HG03175 (cell line): ENCODE results near the gene REXO1.

Source experiments
- ATAC-seq: cut with Tn5 transposase; IDR thresholded peaks from one replicate; pipeline ENCODE4 v1.9.1; 2021; ENCODE audit warnings: mild to moderate bottlenecking, moderate library complexity; ENCODE audit not compliant: unreplicated experiment

Gene REXO1

DNA sequence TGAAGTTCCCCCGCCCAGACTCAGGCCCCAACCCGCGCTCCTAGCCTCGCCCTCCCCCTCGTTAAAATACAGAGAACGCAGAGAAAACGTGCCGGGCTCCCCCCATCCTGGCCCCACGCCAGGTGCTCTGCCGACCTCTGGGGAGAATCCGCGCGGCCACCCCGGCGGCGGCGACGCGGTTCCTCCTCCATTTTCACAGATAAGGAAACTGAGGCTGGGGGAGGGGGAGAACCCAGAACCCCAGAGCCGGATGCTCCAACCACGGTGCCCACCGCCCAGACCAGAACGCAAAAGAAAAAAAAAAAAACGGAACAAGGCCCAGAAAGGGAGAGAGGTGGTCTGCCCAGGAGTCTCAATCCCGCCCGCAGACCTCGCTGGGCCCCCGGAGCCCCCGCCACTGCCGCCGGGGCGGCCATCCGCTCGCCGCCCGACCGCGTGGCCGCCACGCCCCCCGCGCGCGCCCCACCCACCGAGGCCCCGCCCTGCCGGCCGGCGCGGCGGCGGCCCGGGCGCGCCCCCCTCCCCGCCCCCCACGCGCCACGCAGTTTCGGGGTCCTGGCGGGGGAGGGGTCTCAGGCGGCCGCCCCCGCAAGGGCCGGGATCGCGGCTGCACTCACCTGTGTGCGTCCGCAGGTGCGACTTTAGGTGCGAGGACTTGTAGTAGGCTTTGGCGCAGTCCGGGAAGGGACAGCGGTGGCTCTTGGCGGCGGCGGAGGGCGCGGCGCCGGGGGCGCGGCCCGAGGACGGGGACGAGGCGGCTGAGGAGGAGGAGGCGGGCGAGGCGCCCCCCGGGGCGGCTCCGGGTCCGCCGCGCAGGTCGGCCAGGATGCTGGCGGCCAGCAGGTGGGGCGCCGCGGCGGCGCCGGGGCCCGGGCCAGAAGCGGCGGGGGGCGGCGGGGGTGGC, 14.4 kb upstream of the REXO1 start:
- no peak for ATAC-seq

DNA sequence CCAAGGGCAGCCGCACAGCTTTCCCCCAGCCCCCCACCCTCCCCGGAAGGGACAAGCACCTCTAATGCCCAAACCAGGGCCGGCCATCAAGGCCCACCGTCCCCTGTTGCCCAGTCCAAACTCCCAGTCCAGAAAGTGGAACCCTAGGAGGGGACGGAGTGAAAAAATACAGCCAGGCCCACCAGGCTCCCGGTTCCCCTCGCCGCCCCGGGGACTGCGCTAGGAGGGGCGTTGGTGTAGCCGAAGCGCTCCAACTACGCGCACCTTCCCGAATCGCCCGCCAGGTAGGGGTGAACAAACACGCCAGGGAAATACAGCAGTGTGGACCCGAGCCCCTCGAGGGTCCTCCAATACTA, 13.8 kb upstream of the REXO1 start:
- no peak for ATAC-seq

DNA sequence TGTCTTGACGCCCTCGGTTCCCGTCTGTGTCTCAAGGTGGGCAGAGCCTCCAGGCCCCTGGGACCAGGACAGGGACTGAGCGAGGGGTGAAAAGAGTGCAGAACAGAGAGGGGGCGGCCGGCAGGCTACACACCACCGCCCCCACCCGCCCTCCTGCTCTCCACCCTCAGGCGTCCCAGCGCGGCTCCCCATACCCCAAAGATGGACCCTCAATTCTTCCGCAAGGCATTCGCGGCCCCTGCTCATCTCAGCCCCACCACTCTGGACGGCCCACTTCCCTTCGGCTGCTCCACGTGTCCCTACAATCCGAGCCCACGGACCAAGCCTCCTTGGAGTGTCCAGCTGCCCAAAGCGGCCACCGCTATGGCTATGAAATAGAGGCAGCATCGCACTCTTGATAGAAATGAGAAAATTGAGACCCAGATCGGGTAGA, 13.3 kb upstream of the REXO1 start:
- ATAC-seq, result no peak

DNA sequence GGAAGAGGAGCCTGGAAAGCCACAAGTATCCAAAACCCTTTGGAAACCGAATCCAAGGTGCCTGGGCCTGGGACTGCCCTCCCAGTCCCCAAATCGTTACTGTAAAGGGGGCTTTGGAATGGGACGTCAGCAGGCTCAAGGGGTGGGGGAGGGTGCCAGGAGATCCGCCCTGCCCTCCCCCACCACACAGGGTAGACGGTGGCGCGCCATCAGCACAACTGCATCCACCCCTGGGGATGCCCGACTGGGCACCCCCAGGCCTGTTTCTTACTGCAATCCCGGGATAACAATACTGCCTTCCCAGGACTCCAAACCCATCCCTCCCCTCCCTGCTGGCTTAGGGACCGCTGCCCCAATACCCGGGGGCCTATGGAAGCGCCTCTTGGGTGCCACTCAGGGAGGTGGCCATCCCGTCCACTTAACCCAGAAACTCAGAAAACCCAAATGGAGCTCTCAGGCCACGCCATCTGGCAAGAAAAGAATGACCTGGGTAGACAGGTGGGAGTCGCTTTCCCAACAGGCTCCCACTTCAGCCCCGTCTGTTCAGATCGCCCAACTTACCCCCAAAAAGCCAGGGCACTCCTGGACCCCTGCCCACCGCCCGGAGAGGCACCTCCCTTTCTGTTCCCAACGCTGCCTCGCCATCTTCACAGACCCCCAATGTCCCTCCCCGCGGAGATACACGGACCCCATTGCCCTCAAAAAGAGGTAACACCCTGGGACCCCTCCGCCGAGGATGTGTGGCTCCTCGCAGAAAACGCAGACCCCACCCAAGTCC, 12.7 kb upstream of the REXO1 start:
- ATAC-seq, result no peak

DNA sequence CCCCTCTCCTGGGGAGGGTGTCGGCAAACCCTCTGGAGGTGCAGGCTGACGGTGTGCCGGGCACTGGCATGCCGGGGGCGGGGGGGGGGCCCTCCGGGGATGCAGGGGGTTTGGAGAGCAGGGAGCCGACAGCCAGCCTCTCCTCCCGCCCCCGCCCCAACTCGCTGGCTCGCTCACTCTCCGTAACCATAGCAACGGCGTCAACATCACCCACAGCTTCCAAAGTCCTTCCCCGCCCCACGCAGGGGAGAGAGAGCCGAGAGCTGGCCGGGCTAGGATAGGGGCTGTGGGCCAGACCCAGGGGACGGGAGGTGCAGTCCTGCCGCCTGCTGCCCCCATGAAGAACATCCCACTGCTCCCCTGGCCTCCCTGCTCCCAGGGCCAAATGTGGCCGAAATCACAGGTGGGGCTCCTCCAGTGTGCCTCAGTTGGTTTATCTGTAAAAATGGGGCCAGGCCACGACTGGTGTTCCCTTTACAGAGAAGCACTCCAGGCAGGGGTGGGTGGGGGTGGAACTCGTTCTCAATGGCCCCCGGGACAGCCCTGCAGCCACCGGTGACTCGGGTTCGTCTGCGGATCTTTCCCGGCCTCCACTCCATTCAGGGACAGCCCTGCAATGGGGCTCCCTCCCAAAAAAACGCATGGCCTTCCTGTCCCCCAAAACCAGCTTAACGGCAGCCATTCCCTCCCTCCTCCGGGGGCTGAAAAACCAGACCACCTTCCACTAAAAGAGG, 11.9 kb upstream of the REXO1 start:
- ATAC-seq, result no peak

DNA sequence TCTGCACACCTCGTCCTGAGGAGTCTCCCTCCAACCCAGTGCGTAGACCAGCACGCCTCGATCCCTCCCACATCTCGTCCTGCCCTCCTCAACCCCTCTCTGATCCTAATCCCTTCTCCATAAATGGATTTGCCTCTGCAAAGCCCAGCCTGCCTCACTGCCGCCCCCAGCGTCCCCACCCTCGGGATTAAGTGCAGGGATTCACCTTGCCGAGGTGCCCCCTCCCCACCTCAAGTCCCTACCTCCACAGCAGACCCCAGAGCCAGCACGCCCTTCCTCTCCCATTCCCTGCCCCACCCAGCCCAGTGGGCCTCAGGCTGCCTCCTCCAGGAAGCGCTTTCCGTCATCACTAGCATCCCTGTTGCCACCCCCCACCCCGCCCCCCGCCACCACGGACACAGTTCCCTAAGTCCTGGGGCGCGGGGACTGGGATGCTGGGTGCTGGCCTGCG, 11.1 kb upstream of the REXO1 start:
- ATAC-seq, result no peak

DNA sequence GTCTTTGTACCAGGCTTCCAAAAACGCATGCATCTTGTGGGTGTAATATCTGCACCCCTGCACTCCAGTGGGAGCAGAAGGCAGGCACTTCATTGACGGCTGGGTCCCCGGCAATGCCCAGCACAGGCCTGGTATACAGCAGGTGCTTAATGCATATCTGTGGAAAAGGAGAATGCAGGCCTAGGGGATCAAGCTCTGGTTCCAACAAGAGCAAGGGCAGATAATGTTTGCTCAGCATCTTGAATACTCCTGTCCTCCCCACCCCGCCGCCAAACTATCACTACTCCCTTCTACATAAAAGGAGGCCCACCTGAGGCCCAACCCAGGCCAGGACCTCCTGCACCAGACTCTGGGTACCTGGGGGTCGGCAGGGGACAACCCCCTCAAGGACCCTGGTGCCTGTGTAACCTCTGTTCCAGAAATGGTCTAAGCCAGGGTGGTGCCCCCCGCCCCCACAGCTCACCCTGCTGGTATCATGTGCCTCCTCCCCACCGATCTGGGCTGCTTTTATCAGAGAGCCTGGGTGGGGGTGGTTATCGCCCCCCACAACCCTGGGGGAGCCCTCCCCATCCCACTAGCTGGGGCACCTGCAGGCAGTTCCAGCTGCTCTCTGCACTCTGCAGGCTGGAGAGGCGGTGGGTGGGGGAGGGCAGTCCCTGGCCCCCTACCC, 10.3 kb upstream of the REXO1 start:
- ATAC-seq, result no peak

DNA sequence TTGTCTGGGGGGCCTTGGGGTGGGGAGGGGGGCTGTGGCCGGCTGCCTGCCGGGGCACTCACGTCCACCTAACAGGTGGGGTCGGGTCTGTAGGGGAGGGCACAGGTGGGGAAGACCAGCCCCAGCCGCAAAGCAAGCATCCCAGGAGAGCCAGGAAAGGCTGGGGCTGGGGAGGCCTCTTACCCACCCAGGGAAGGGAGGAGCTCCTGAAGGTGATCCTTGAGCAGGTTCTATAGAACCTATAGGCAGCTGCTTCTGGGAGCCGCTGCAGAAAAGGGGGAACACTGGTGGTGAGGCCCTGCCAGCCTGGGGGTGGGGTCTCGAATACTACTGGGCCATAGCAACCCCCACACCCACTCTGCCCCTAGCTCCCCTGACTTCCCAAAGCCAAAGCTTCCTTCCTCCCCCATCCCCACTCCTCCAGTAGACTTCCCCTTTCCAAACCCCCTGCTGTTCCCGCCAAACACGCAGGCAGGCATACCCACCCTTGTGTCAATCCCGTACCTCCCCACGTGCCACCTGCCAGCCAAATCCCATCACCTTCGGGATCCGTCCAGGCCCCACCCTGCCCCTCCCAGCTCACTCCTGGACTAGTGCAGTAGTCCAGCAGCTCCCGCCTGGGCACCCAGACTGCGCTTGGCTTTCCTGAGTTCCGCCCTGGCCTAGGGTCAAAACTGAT, 9.5 kb upstream of the REXO1 start:
- no peak for ATAC-seq

DNA sequence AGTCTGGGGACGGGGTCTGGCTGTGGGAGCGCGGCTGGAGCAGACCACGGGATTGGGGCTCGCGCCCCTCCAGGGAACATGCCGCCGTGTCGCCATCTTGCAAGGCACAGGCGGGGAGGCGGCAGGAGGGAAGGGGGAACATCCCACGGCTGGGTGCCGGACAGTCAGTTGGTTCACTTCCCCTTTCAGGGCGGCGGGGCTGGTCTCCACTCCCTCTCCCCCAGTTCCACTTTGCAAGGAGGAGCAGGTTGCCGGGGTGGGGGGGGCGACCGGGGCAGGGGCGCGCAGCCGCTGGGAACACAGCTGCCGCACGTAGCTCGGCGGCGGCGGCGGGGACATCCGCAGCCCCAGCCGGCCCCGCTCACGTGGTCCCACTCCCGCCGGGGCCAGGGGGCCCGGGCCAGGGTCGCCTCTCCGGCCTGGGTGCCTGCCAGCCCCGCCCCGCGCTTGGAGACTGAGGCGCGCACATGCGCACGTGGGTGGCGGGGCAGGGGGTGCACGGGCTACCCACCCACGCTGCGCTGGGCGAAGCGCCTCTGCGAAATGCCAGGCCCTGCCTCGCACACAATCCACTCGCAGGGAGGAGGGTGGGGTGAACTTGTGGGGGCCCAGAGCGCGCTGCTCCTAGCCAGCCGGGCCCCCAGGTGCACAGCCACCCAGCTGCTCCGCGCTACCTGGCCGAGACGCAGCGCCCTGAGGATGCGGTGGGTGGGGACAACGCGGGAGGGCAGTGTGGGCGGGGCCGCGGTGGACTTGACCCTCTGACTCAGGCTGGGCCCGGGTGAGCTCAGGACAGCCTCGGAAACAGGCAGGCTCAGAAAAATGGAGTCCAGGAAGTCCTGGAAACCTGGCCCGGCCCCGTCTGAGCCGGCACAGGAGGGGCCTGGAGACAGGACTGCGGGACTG, 8.7 kb upstream of the REXO1 start:
- ATAC-seq, result no peak

DNA sequence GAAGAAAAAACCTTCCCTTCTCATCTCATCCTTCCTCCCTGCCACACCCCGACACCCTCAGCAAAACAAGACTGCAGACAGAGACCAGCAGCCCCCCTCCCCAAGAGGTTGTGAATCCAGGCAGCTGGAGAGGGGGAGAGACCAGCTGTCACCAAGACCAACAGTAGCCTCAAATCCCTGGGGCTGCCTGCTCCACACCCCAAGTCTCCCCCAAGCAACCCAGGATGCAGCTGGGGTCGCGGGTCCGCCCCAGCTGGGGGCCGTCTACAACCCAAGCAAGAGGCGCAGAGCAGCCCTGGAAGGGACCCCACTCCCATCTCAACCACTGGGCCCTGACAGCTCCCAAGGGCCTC, 8.0 kb upstream of the REXO1 start:
- ATAC-seq, result no peak

DNA sequence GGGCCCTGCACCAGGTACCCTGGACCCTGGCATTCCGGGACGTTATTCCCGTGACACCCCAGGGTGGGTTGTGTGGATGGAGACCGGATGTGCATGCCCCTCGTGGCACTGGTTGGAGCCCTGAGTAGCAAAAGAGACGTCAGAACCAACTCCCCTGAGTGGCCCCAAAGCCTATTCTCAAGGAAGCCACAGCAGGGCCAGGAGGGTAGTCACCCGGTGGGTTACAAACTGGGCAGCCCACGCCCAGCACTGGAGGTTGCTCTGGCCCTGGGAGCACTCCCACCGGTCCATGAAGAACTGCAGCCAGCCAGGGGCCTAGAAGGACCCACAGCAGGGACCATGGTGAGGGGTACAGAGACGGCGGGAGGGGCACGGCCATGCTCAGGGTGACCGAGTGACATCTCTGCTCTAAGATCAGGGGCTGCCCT, 7.6 kb upstream of the REXO1 start:
- no peak for ATAC-seq

DNA sequence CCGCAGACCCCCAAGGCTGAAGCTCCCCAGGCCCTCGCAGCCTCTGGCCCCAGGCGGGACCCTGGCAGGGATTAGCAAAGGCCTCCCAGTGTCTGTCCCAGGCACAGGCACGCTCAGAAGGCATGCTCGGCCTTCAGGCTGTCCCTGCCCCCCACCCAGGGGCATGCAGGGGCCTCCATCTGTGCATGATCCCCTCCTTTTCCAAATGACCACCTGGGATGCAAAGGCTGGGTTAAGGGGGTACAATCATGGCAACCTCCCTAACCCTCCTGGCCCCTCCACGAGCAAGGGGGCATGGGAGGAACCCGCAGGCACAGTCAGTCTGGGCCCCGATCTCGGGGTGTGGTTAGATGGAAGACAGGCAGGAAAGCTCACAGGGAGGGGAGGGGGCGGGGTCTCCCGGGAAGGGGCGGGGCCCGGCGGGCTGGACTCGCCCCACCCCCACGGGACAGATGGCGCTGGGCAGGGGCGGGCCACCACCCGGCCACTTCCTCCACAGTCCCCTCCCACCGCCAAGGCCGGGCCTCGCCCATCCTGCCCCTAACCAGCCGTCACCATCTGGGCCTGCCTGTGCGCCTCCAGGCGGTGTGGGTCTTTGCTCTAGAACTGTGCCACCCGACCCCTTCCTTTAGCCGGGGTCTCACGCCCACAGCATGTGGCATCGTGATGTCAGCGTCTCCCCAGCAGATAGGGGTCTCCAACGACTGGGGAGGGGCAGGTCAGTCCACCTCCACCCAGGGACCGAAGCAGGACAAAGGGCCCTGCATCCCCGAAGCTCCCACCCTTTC, 7.0 kb upstream of the REXO1 start:
- peak; percentile 64 for ATAC-seq

DNA sequence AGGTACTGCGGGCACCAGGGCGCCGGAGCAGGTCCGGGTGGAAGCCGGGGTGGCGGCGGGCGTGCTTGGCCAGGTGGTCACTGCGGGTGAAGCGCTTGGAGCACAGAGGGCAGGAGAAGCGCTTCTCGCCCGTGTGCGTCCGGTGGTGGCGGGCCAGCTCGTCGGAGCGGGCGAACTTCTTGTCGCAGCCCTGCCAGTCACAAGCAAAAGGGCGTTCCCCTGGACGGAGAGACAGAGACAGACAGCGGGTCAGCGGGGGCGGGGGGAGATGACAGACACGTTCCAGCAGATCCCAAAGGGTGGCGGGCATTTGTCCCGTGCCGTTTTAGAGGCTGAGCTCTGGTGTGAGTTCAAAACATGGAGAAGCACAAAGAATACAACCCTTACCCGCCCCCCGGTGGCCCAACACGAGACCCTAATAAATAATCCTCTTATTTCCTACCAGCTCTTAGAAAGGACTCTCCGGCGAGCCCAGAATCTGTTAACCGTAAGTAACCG, 6.3 kb upstream of the REXO1 start:
- no peak for ATAC-seq

DNA sequence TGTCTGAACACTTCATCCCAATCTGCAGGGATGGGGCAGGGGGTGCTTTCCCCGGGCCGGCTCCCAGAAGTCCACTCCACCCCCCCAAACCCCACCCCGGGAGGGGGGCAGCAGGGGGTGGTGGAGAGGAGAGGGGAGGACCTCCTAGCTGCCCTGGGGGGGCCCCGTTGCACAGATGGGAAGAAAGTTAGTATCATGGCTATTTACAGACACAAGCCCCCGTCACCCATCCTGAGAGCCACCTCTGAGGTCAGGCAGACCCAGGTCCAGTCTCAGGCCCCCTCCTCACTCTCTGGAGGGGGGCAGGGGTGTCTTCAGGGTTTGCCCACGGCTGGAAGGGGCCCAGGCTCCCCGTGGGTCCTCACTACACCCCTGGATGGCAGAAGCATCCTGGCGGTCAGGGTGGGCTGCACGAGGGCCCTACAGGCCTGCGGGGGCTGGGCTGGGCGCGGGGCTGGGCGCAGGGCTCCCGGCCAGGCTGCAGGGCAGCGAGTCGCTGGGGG, 5.8 kb upstream of the REXO1 start:
- ATAC-seq, result no peak

DNA sequence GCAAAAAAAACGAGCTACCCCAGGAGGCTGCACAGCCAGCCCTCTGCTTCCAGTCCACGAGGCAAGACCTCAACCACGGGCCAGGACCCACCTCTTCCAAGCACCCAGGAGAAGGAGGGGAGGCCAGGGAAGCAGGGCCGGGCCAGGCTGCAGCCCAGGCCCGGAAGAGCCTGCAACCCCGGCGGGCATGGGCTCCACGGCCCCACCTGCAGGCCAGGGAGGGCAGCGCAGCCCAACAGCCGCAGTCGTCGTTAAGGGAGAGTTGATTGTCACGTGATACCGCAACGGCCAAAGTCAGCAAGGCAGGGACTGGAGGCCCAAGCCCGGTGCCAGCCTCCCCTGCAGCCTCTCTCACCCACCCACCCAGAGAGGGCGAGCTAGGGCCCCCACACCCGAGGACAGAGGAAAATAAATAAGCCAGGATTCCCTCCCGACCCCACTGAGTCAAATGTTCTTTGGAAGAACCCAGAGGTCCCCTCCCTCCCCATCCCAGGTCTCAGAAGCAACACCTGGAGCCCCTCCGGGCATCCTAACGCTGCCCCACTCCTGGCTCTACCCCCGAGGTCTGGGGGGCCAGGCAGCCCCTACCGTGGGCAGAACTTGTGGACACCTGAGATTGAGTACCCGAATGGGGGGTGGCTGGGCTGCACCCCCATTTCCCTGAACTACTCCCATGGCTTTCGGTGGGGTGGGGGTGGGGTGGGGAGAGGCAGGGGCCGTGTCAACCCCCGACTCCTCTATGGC, 5.2 kb upstream of the REXO1 start:
- no peak for ATAC-seq

DNA sequence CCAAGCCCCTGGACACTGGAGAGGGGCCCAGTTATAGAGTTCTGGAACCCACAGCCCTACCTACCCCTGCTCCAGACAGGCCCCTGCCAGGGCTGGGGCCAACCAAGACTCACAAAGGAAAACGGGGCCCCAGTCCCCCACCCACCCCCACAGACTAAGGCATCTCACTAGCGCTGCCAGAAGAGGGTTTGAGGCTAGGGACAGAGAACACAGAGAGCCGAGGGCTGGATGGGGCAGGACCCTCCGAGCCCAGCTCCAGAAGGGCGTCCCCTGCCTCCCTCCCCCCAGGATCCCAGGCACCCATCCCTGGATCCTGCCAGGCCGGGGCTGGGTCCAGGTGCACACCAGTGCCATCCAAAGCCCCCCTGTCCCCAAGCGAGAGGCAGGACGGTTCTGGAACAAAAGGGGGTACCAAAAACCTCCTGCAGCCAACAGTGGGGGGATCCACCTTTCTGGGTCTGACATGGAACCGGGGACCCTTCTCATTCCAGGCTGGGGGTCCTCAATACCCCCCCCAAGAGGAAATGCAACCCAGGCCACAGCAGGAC, 4.4 kb upstream of the REXO1 start:
- ATAC-seq, result no peak
